Measurements from ENCODE around the gene ANKRD28. TPM values are rescaled to one million over a fixed set of nuclear protein-coding genes. Genes with fewer than 3 reads are reported as not detected.
"Not testable (repeated sequence)": the region's sequence is repeated elsewhere in the genome, so short reads cannot be mapped to it uniquely, and the experiment has no call there.

Gene ANKRD28
- polyA plus RNA-seq, 1 of the 3 experiments (the other 2 are of a cell fraction) = 74.8 TPM

- no peak for TF ChIP-seq JUND (IDR thresholded peaks at IDR 0.05)
- no peak for TF ChIP-seq MEF2A (IDR thresholded peaks at IDR 0.05; ENCODE audit: borderline replicate concordance, low read depth)
Observed at GRCh38 chr3:15628967-15629366, 168.8 kb downstream of the ANKRD28 start (continued).

- ChIA-PET CTCF (interaction anchor here (1.0 kb wide), 1 partner anchor 423 kb away, joined by 3 read pairs; no protein-coding TSS in a partner anchor), POLR2A (no interaction called here)
- Histone ChIP-seq H2AFZ (ENCODE audit: low read depth) (no peak overlapping the region), H3K9ac (no peak overlapping the region), H3K4me2 (no peak overlapping the region), H3K4me1 (ENCODE audit: control insufficient read depth in 1 of 2, insufficient read depth in 2 of 2, low read depth in 1 of 2, low read length in 1 of 2) (no peaks in the 10 kb centered on the region), H3F3A (replicated peaks; ENCODE audit: insufficient read depth) (peaks cover 5% of the 10 kb centered on the region), H3K4me3 (ENCODE audit: low read depth in 2 of 2, low read length in 1 of 2) (no peak overlapping the region), H3K9me3 (no peaks in the 10 kb centered on the region), H3K27ac (ENCODE audit: low read depth in 2 of 2, low read length in 1 of 2) (no peak overlapping the region), H3K27me3 (ENCODE audit: insufficient read depth) (no peaks in the 10 kb centered on the region), H3K36me3 (replicated peaks in 1 of 2; ENCODE audit: control insufficient read depth in 1 of 2, insufficient read depth in 2 of 2, low read length in 1 of 2) (peaks cover 0 to 8% of the 10 kb centered on the region in 2 experiments), H3K79me2 (ENCODE audit: insufficient read depth) (no peaks in the 10 kb centered on the region), H3K9me2 (no peaks in the 10 kb centered on the region), H4K20me1 (ENCODE audit: insufficient read depth) (no peaks in the 10 kb centered on the region)
- 76% methylated on average over 4 of the region's 4 CpGs for WGBS (ENCODE audit: low lambda C conversion rate)
- TF ChIP-seq USF1 (IDR thresholded peaks at IDR 0.05; ENCODE audit: borderline replicate concordance, low read depth) = no peak
- no peak for TF ChIP-seq JUND (IDR thresholded peaks at IDR 0.05)
- no peak for TF ChIP-seq EP300 (IDR thresholded peaks at IDR 0.05; ENCODE audit: borderline replicate concordance in 1 of 2, low read depth in 1 of 2, low read length in 1 of 2)
- no peak for TF ChIP-seq ELF1 (IDR thresholded peaks at IDR 0.05)
- no peak for TF ChIP-seq NFIC (IDR thresholded peaks at IDR 0.05; ENCODE audit: borderline replicate concordance)
- TF ChIP-seq USF2 (IDR thresholded peaks at IDR 0.05; ENCODE audit: borderline replicate concordance, low read depth, low read length) = no peak
- DNase-seq = no peak
Observed at GRCh38 chr3:15623535-15624440, 174.0 kb downstream of the ANKRD28 start.

GRCh38 chr3:15619659-15620464 is 177.9 kb downstream of the ANKRD28 start:
- H3K4me1 ChIP-seq (ENCODE audit: control insufficient read depth in 1 of 2, insufficient read depth in 2 of 2, low read depth in 1 of 2, low read length in 1 of 2); DNase-seq; H3K9me2 ChIP-seq; H3K36me3 ChIP-seq (replicated peaks in 1 of 2; ENCODE audit: control insufficient read depth in 1 of 2, insufficient read depth in 2 of 2, low read length in 1 of 2); H3K4me2 ChIP-seq; H3K79me2 ChIP-seq (ENCODE audit: insufficient read depth); H3K27me3 ChIP-seq (ENCODE audit: insufficient read depth); H3K9ac ChIP-seq; H3F3A ChIP-seq (replicated peaks; ENCODE audit: insufficient read depth); POLR2A ChIA-PET; H3K27ac ChIP-seq (ENCODE audit: low read depth in 2 of 2, low read length in 1 of 2); H4K20me1 ChIP-seq (ENCODE audit: insufficient read depth); H3K9me3 ChIP-seq; H2AFZ ChIP-seq (ENCODE audit: low read depth); H3K4me3 ChIP-seq (ENCODE audit: low read depth in 2 of 2, low read length in 1 of 2): not testable (repeated sequence)
- CTCF ChIA-PET = interaction anchor here (1.0 kb wide), 1 partner anchor 11 kb away, joined by 3 read pairs; no protein-coding TSS in a partner anchor
- 80% methylated on average over 8 of the region's 8 CpGs for WGBS (ENCODE audit: low lambda C conversion rate)

Small RNAs within 50 kb of the gene (small RNA-seq; reads per million reads assigned to genes)
- gene MIR3134 (0 reads per million in 7 experiments), gene RN7SL4P (0 reads per million in 7 experiments)

Other genes with a start within 250 kb of the ANKRD28 start
- 15.1 and 23.0 TPM in 2 replicates for gene HACL1, start 196.4 kb downstream of the ANKRD28 start, polyA plus RNA-seq (2012; rRNA removed)
- 23.6 and 32.5 TPM in 2 replicates for gene BTD, start 196.2 kb downstream of the ANKRD28 start, polyA plus RNA-seq (2012; rRNA removed)

All from SK-N-SH (cell line).